GM04503 (cell line): Measurements from ENCODE around the gene ERBB4.

Experiments
- DNase-seq: peaks from one replicate; pipeline ENCODE4 v3.0.0-alpha.2; 2012; ENCODE audit warnings: low read depth

The ERBB4 gene

DNA sequence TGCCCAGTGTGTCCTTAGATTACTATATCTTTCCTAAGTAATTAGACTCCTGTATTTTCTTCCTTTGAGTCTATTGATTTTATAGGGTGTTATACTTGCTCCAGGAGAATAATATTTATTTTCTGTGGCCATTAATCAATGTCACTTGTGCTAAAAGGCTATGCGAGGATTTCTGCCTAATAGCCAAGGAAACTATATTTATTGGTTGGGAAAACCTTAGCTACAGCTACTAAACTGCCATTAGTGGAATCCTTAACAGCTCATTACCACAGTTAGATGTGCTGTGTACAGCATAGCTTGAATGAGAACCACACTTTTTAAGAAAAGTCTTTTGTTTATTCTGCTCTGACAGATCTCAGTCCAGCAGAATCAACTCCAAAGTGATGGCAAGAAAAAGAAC, 537.3 kb downstream of the ERBB4 start:
- DNase-seq = no peak

DNA sequence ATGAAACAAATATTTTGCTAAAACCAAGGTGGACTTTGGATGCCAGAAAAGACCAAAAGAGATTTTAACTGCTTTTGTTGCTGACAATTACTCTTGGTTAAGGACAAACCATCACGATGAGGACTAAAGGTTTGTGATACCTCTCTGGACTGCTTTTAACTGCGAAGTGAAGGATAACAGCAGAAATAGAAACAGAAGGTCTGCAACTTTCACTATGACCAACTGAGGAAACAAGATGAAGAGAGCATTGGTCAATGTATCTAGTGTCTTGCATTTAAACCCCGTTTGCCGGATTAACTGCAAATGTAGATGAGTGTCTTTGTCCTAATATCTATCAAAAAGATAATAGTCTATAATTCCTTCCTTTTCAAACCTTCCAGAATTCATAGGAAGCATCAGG, 541.7 kb downstream of the ERBB4 start:
- DNase-seq = no peak

GRCh38 chr2:211994806-211995205, 543.8 kb downstream of the ERBB4 start:
- no peak for DNase-seq

GRCh38 chr2:211990335-211990734, 548.3 kb downstream of the ERBB4 start:
- DNase-seq = no peak

DNA sequence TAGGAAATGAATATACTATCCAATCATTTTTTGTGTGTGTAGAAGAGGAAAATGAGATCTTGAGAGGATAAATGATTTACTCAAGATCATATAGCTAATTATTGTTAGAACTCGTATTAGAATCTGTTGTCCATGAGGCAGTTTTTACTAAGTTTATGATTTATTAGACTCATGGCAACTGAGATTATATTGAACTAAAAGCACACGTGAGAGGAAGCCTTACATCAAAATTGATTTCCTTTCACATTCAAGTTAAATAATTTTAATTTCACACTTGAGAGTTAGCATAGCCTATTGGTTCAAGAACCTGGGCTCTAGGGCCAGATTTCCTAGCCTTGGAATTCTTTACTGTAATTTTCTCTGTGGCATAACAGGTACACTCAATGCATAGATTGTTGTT, 552.3 kb downstream of the ERBB4 start:
- no peak for DNase-seq

DNA sequence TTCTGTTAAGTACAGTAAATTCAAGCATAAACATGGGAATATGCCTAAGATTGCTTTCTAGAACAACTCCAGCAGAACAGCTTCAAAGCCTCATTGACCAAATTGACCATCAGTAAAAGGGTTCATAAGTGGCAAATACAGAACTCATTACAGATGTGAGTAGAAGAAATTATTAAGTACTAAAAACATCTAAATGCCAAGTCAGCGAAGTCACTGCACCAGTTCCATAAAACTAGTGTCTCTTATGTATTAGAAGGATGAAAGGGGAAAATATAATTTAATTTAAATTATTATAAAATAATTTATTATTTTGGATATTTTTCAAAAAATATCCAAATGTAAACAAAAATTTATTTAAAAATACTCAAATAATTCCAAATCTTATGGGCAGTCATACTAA, 553.2 kb downstream of the ERBB4 start:
- DNase-seq = no peak

DNA sequence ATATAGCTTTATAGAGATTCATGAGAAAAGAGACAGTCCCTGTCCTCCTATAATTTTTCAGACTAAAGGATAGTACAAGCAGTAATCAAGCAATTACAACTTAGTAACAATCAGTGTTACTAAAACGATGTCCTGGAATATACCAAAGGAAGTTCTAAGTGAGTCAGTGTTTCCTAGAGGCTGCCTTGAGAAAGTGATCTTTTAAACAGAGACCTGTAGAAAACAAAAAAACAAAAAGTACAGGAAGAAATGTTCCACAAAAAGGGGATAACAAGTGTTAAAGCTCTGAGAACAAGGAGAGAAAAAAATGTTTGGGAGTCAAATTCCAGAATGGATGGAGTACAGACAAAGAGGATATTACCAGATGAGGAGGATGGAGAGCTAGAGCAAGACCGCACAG, 556.4 kb downstream of the ERBB4 start:
- no peak for DNase-seq

DNA sequence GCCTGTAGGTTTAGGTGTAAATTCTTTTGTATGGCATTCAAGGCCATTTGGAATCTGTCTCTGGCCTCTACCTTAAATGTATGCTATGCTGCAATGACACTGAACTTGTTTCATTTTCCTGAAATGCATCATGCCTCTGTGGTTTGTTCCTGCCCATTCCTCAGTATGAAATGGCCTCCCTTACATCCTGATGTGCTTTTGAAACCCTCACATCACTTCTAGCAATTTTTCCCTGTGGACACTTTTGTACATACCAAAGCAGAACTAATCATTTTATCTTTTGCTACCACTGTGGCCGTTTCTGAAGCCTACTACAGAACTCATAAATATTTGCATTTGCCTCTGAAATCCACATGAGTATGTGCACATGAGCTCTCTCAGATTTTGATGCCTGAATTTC, 557.2 kb downstream of the ERBB4 start:
- no peak for DNase-seq

DNA sequence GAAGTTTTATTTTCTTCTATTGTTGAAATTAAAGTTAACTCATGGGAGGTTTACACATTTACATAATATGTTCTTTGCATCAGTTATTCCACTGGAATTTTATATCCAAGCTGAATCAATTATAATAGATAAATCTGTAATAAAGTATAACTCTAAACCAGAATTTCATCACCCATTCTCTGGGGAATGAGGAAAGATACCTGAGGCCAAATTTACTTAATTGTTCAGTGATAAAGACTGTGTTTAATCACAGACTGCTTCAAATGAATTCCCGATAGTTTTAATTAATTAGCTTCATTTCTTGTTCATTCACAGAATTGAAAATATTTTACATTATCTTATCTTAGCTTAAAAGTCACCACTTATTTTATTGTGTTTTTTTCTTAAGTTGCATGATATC, 562.5 kb downstream of the ERBB4 start:
- no peak for DNase-seq

- DNase-seq = no peak
Observed at GRCh38 chr2:211967234-211967633, 571.4 kb downstream of the ERBB4 start.

DNA sequence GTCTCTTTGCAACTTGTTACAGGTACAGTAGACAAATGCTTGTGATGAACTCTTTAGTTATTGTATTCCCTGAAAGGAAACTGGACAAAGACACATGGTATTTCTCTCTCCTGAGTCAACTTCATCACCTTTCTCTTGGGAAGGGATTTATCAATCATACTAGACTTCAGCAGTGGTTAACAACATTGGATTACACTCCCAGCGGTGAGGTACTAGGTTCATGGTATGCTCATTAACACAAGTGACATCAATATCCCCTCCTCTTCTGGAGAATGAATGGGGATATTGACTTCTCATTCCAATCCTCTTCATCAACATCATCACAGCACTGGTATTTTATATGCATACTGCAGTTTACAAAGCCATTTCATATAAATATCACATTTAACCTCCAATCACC, 574.6 kb downstream of the ERBB4 start:
- no peak for DNase-seq

- DNase-seq = no peak
Observed at GRCh38 chr2:211957799-211958198, 580.8 kb downstream of the ERBB4 start.

DNA sequence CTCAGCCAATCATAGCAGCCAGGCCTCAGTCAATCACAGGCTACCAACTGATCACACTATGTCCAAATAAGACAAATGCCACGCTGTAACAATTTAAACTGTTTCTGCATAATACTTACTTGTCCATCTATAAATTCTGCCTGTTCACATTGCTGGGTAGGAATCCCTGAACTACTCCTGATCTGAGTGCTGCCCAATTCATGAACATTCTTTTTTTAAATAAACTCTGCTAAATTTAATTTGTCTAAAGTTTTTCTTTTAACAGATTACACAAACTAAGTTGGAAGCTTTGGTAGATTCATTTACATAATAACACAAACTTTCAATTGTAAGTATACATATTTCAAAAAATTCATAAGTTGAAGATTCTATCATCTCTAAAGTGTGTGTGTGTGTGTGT, 583.0 kb downstream of the ERBB4 start:
- DNase-seq = no peak

GRCh38 chr2:211948932-211949331, 589.7 kb downstream of the ERBB4 start:
- no peak for DNase-seq

DNA sequence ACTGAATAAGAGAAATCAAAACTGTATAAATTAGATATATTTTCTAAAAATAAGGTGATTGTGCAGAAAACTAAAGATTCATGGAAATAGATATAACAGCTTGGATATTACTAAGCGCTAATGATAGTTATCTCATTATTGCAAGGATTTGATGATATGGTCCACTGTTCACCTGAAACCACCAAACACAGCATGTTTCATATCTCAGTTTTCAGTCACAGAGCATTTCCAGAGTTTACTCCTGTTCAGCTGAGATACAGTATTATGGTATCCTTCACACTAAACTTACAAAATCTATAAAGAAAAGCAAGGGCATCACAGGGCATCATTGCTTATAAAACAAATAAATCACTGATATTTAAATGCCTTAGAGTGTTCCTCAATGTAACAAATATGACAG, 591.6 kb downstream of the ERBB4 start:
- no peak for DNase-seq

- DNase-seq = no peak
Observed at GRCh38 chr2:211944572-211944971, 594.0 kb downstream of the ERBB4 start.

- DNase-seq = no peak
Observed at GRCh38 chr2:211942153-211942552, 596.4 kb downstream of the ERBB4 start.

DNA sequence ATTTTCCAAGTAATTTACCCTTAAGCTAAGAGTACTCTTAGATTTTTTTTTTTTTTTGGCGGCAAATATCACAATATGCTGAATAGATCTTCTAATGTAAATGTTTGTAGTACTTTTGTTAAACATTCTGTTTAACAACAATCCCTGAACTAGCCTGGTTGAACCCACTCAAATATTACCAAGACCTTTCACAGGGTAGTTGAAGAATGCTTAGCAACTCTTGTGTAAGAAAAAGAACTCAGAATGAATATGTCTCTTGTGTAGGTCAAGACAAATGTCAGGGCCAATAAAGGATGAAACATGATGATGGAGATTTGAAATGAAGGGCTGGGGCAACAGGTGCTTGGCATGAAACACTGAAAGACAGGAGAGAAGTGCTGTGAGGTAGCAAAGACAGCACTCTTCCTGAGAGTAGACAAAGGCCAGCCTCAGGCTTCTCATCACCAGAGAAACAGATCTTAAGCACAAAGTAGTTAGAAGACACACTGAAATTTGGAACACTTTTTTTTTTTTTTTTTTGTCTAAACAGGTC, 597.3 kb downstream of the ERBB4 start:
- DNase-seq = no peak

DNA sequence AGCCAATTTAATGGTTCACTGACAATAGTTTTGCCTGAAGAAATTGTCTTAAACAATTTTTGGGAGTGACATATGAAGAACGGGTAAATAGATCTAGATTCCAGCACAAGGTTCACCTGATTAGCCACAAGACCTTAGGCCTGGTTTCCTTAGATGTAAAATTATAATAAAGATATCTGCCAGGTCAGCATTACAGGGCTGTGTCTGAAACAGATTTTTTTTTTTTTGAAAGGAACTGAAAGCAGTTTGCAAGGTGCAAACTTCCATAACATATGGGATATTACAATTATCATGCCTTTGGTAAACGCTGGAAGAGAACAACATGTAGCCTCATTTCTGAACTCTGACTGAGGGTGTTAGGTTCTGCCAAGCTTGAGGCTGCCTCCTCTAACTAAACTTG, 599.4 kb downstream of the ERBB4 start:
- no peak for DNase-seq

GRCh38 chr2:211934811-211935210, 603.8 kb downstream of the ERBB4 start:
- no peak for DNase-seq

- DNase-seq = no peak
Observed at GRCh38 chr2:211931314-211931713, 607.3 kb downstream of the ERBB4 start.

GRCh38 chr2:211930331-211930730, 608.3 kb downstream of the ERBB4 start:
- DNase-seq = no peak

- no peak for DNase-seq
Observed at GRCh38 chr2:211928201-211928600, 610.4 kb downstream of the ERBB4 start.

- no peak for DNase-seq
Observed at GRCh38 chr2:211923019-211923418, 615.6 kb downstream of the ERBB4 start.

GRCh38 chr2:211903961-211904360, 634.6 kb downstream of the ERBB4 start:
- DNase-seq = no peak
